ENCODE results near the gene GALNT16.

The GALNT16 gene

DNA sequence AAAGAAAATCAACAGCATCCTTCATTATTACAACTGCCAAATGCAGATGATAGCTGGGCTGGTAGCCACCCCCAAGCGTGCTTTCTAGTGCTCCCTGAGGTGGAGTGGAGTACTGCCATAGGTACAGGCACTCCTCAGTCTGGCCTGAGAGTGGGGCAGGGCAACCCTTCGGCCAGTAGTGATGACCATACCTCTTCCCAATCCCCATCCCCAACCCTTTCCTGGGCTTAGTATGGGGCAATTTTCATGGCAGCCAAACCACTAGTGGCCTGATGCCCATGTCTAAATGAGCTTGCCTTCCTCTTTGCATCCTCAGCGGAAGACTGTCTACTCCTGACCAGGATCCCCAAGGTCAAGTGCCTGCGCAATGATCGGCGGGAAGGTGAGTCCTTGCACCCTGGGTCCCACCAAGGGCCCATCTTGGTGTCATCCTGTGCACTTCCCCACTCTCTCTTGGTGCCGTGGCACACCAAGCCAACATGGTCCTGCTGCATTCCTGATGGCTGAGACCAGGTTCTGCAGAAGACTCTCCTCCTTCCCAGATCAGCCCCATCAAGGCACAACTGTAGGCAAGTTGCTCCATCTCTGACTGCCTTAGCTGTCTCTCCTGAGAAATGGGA lies 65.8 kb downstream of the GALNT16 start:
- Histone ChIP-seq H3K27ac (ENCODE audit: low read depth, low read length) (no peak overlapping the region), H3K27me3 (ENCODE audit: control insufficient read depth, insufficient read depth, low read length) (no peaks in the 10 kb centered on the region), H3K9ac (ENCODE audit: low read length) (no peak overlapping the region), H3K4me1 (ENCODE audit: control insufficient read depth, insufficient read depth, low read length) (no peaks in the 10 kb centered on the region), H3K4me3 (ENCODE audit: low read length) (no peak overlapping the region), H3K36me3 (ENCODE audit: control insufficient read depth, insufficient read depth, low read length) (no peaks in the 10 kb centered on the region)

GRCh38 chr14:69326611-69327010 lies 66.7 kb downstream of the GALNT16 start:
- H3K27ac ChIP-seq (ENCODE audit: low read depth, low read length): no peak overlapping the region
- no peak overlapping the region for H3K4me3 ChIP-seq (ENCODE audit: low read length)
- H3K4me1 ChIP-seq (ENCODE audit: control insufficient read depth, insufficient read depth, low read length): no peaks in the 10 kb centered on the region
- no peaks in the 10 kb centered on the region for H3K36me3 ChIP-seq (ENCODE audit: control insufficient read depth, insufficient read depth, low read length)
- no peak overlapping the region for H3K9ac ChIP-seq (ENCODE audit: low read length)
- no peaks in the 10 kb centered on the region for H3K27me3 ChIP-seq (ENCODE audit: control insufficient read depth, insufficient read depth, low read length)

- no peak overlapping the region for H3K27ac ChIP-seq (ENCODE audit: low read depth, low read length)
- no peak overlapping the region for H3K4me3 ChIP-seq (ENCODE audit: low read length)
- no peaks in the 10 kb centered on the region for H3K36me3 ChIP-seq (ENCODE audit: control insufficient read depth, insufficient read depth, low read length)
- H3K9ac ChIP-seq (ENCODE audit: low read length): no peak overlapping the region
- H3K27me3 ChIP-seq (ENCODE audit: control insufficient read depth, insufficient read depth, low read length): no peaks in the 10 kb centered on the region
- no peaks in the 10 kb centered on the region for H3K4me1 ChIP-seq (ENCODE audit: control insufficient read depth, insufficient read depth, low read length)
These were observed 67.5 kb downstream of the GALNT16 start for GRCh38 chr14:69327507-69327906.

DNA sequence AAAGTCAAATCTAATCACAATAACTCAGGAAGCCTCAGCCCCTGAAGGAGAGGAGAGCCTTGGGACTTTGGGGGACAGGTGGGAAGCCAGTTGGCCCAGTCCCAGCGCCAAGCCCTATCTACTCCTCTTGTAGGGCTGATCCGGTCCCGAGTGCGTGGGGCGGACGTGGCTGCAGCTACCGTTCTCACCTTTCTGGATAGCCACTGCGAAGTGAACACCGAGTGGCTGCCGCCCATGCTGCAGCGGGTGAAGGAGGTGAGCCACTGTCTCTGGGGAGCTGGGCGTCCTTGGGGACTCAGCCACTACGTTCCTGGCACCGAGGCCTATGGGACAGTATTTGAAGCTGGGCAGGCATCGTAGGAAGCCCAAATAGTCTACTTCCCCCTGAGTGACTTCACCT lies 68.4 kb downstream of the GALNT16 start:
- H3K36me3 ChIP-seq (ENCODE audit: control insufficient read depth, insufficient read depth, low read length): no peaks in the 10 kb centered on the region
- H3K27me3 ChIP-seq (ENCODE audit: control insufficient read depth, insufficient read depth, low read length): no peaks in the 10 kb centered on the region
- no peaks in the 10 kb centered on the region for H3K4me1 ChIP-seq (ENCODE audit: control insufficient read depth, insufficient read depth, low read length)
- no peak overlapping the region for H3K4me3 ChIP-seq (ENCODE audit: low read length)
- no peak overlapping the region for H3K9ac ChIP-seq (ENCODE audit: low read length)
- H3K27ac ChIP-seq (ENCODE audit: low read depth, low read length): no peak overlapping the region

GRCh38 chr14:69328765-69329164 lies 68.8 kb downstream of the GALNT16 start:
- Histone ChIP-seq H3K4me3 (ENCODE audit: low read length) (no peak overlapping the region), H3K9ac (ENCODE audit: low read length) (no peak overlapping the region), H3K27me3 (ENCODE audit: control insufficient read depth, insufficient read depth, low read length) (no peaks in the 10 kb centered on the region), H3K27ac (ENCODE audit: low read depth, low read length) (no peak overlapping the region), H3K36me3 (ENCODE audit: control insufficient read depth, insufficient read depth, low read length) (no peaks in the 10 kb centered on the region), H3K4me1 (ENCODE audit: control insufficient read depth, insufficient read depth, low read length) (no peaks in the 10 kb centered on the region)

DNA sequence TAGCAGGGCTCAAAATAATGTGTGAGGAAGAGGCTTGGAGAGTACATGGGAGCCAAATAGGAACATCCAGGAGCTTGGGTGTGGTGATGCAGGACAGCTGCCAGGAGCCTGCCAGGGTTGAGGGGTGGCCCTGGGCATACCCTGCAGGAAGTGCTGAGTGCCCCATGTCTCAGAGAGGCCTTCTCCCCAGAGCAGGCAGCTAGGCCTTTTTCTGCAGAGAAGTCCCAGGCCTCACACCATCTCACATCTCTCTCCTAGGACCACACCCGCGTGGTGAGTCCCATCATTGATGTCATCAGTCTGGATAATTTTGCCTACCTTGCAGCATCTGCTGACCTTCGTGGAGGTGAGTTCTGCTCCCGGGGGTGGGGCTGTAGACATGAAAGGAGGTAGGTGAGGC lies 71.2 kb downstream of the GALNT16 start:
- Histone ChIP-seq H3K27me3 (ENCODE audit: control insufficient read depth, insufficient read depth, low read length) (no peaks in the 10 kb centered on the region), H3K36me3 (ENCODE audit: control insufficient read depth, insufficient read depth, low read length) (no peaks in the 10 kb centered on the region), H3K4me1 (ENCODE audit: control insufficient read depth, insufficient read depth, low read length) (no peaks in the 10 kb centered on the region), H3K9ac (ENCODE audit: low read length) (no peak overlapping the region), H3K4me3 (ENCODE audit: low read length) (no peak overlapping the region), H3K27ac (ENCODE audit: low read depth, low read length) (no peak overlapping the region)

DNA sequence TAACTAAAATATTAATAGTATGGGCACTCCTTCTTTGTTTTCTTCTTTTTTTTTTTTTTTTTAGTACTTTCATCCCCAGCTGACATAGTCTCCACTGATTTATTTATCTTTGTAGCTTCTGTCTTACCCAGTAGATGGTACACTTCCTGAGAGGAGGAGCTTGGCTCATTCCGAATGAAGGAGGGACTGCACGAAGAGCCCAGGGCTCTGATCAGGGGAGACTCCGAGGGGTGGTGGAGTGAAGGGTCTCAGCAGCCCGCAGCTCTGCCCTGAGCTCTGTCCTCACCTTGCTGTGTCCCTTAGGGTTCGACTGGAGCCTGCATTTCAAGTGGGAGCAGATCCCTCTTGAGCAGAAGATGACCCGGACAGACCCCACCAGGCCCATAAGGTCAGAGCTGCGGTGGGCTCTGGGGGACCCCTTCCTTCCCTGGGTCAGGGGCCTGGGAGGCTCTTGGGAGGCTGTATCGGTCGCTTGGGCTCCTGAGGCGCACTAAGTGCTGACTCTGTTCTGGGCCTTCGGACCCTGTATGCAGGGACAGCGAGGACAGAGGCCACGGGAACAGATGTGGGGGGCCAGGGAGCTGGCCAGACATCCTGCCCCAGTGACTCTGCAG lies 72.9 kb downstream of the GALNT16 start:
- Histone ChIP-seq H3K36me3 (ENCODE audit: control insufficient read depth, insufficient read depth, low read length) (no peaks in the 10 kb centered on the region), H3K27ac (ENCODE audit: low read depth, low read length) (no peak overlapping the region), H3K9ac (ENCODE audit: low read length) (no peak overlapping the region), H3K4me3 (ENCODE audit: low read length) (no peak overlapping the region), H3K4me1 (ENCODE audit: control insufficient read depth, insufficient read depth, low read length) (no peaks in the 10 kb centered on the region), H3K27me3 (ENCODE audit: control insufficient read depth, insufficient read depth, low read length) (no peaks in the 10 kb centered on the region)

DNA sequence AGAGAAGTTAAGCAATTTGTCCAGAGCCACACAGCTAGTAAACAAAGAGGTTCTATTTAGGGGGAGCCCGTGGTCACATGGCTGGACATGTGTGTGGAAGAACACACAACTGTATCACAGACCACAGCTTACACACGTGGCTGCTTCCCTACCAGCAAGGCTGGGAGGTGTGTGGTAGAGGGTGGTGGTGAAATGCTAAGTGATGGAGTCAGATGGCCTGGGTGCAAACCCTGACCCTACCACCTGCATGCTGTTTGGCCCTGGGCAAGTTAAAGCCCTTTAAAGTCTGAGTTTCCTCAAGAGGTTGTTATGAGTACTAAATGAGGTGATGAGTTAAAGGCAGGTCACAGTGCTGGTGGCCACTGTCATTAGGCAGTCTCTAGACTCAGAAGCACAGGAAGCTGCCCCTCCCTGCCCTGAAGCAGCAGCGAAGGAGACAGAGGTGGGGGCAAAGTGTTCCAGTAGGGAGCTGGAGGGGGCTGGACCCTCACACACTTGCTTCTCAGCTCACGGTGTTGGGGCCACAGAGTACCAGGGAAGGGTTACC lies 73.9 kb downstream of the GALNT16 start:
- no peaks in the 10 kb centered on the region for H3K36me3 ChIP-seq (ENCODE audit: control insufficient read depth, insufficient read depth, low read length)
- H3K4me1 ChIP-seq (ENCODE audit: control insufficient read depth, insufficient read depth, low read length): no peaks in the 10 kb centered on the region
- H3K27me3 ChIP-seq (ENCODE audit: control insufficient read depth, insufficient read depth, low read length): no peaks in the 10 kb centered on the region
- no peak overlapping the region for H3K27ac ChIP-seq (ENCODE audit: low read depth, low read length)
- H3K9ac ChIP-seq (ENCODE audit: low read length): no peak overlapping the region
- no peak overlapping the region for H3K4me3 ChIP-seq (ENCODE audit: low read length)

DNA sequence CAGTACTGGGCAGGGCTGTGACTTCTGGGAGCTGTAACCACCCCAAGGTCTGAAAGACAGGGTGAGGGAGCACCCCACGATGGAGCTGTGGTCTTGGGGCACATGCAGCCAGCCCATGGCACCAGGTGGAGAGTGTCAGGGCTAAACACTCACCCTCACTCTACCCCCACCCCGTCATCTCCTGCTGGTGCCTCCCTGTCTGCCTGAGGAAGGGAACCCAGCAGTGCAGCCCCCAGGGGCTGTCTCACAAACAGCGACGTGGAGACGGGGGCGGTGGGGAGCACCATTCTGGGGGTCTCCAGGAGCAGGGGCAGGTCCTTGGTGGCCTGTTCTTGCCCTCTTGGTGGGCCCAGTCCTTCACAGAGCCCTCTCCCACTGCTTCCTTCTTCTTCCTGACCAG lies 74.6 kb downstream of the GALNT16 start:
- Histone ChIP-seq H3K4me1 (ENCODE audit: control insufficient read depth, insufficient read depth, low read length) (no peaks in the 10 kb centered on the region), H3K9ac (ENCODE audit: low read length) (no peak overlapping the region), H3K27ac (ENCODE audit: low read depth, low read length) (no peak overlapping the region), H3K36me3 (ENCODE audit: control insufficient read depth, insufficient read depth, low read length) (no peaks in the 10 kb centered on the region), H3K4me3 (ENCODE audit: low read length) (no peak overlapping the region), H3K27me3 (ENCODE audit: control insufficient read depth, insufficient read depth, low read length) (no peaks in the 10 kb centered on the region)

- Histone ChIP-seq H3K36me3 (ENCODE audit: control insufficient read depth, insufficient read depth, low read length) (no peaks in the 10 kb centered on the region), H3K4me3 (ENCODE audit: low read length) (no peak overlapping the region), H3K9ac (ENCODE audit: low read length) (no peak overlapping the region), H3K27ac (ENCODE audit: low read depth, low read length) (no peak overlapping the region), H3K4me1 (ENCODE audit: control insufficient read depth, insufficient read depth, low read length) (no peaks in the 10 kb centered on the region), H3K27me3 (ENCODE audit: control insufficient read depth, insufficient read depth, low read length) (no peaks in the 10 kb centered on the region)
These were observed 75.4 kb downstream of the GALNT16 start for GRCh38 chr14:69335371-69335771.

DNA sequence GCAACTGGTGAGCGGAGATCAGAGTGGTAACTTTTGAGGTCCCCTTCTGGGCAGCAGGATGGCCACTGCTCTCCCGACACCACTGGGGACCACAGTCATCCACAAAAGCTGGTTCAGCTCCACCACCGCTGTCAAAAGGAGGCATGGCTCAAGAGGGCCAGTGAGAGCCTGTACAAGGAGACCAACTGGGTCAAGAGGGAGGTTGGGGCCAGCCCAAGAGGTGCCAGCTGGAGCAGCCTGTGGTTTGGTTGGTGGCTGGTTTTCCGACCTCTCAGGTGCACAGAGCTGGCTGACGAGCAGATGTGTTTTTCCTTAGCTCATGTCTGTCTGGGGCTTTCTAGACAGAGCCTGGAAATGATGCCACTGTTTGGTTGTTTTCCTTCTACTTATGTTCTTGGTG lies 78.0 kb downstream of the GALNT16 start:
- Histone ChIP-seq H3K9ac (ENCODE audit: low read length) (no peak overlapping the region), H3K27ac (ENCODE audit: low read depth, low read length) (no peak overlapping the region), H3K36me3 (ENCODE audit: control insufficient read depth, insufficient read depth, low read length) (no peaks in the 10 kb centered on the region), H3K4me1 (ENCODE audit: control insufficient read depth, insufficient read depth, low read length) (no peaks in the 10 kb centered on the region), H3K27me3 (ENCODE audit: control insufficient read depth, insufficient read depth, low read length) (no peaks in the 10 kb centered on the region), H3K4me3 (ENCODE audit: low read length) (no peak overlapping the region)

DNA sequence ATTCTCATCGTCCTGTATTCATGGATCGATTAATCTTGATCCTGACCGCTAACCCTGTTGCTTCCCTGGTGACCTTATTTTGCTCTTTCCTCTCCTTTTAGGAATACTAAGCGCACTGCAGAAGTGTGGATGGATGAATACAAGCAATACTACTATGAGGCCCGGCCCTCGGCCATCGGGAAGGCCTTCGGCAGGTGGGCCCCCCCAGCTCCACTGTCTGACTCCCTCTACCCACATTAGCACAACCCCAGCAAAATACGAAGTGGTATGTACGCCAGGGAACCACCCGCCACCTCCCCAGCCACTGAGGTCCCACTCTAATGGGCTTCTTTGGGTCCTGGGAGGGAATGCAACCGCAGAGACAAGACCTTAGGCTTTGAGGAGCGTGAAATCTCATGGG lies 79.5 kb downstream of the GALNT16 start:
- H3K4me1 ChIP-seq (ENCODE audit: control insufficient read depth, insufficient read depth, low read length): no peaks in the 10 kb centered on the region
- H3K27ac ChIP-seq (ENCODE audit: low read depth, low read length): no peak overlapping the region
- H3K4me3 ChIP-seq (ENCODE audit: low read length): no peak overlapping the region
- H3K36me3 ChIP-seq (ENCODE audit: control insufficient read depth, insufficient read depth, low read length): no peaks in the 10 kb centered on the region
- H3K9ac ChIP-seq (ENCODE audit: low read length): no peak overlapping the region
- H3K27me3 ChIP-seq (ENCODE audit: control insufficient read depth, insufficient read depth, low read length): no peaks in the 10 kb centered on the region

DNA sequence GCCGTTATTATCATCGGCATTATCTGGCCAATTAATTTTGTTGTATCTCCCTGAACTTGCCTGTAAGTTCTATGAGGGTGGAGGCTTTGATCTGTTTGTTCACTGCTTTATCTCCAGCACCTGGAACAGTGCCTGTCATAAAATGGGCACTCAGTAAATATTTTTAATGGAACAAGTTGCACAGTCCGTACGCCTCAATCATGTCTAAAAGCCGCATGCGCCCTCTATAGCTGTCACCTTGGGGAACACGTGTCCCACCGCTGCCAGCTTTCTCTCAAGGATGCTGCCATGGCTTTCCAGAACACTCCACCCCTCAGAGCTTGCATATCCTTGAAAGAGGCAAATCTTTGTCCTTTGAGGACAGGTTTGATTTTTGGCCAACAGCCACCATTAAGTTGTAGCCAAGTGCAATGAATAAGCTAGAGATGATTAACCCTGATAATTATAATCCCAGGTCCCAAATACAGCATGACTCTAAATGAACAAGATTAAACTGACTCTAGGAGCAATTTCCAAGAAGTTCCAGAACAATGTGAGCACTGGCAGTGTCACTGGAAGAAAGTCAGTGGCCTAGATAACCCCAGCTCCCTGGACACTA lies 83.1 kb downstream of the GALNT16 start:
- Histone ChIP-seq H3K4me3 (ENCODE audit: low read length) (no peak overlapping the region), H3K4me1 (ENCODE audit: control insufficient read depth, insufficient read depth, low read length) (no peaks in the 10 kb centered on the region), H3K27ac (ENCODE audit: low read depth, low read length) (no peak overlapping the region), H3K27me3 (ENCODE audit: control insufficient read depth, insufficient read depth, low read length) (no peaks in the 10 kb centered on the region), H3K36me3 (ENCODE audit: control insufficient read depth, insufficient read depth, low read length) (no peaks in the 10 kb centered on the region), H3K9ac (ENCODE audit: low read length) (no peak overlapping the region)

Data from rectal smooth muscle tissue (tissue), 1 donor.